CD14-positive monocyte (primary cell): ENCODE measurements around the gene GASK1A. TPM values are rescaled to one million over a fixed set of nuclear protein-coding genes. Genes with fewer than 3 reads are reported as not detected.

Experiments
- DNase-seq, 3 donors: peaks; one replicate each; pipeline ENCODE4 v3.0.0-alpha.2; 2011 to 2022
- H2AFZ ChIP-seq: 2 replicates; pipeline ENCODE4 v1.6.0; 2012; ENCODE audit warnings: mild to moderate bottlenecking, low read depth, low read length, inconsistent platforms; ENCODE audit not compliant: insufficient read depth, poor library complexity, severe bottlenecking
- H3K27ac ChIP-seq, 2 donors: 1 replicate in 1 of 2; 2 replicates in 1 of 2; pipeline ENCODE4 v1.5.1; 2012 to 2013; ENCODE audit warnings: low read length in 2 of 2, control low read depth in 1 of 2, inconsistent platforms in 1 of 2, low read depth in 1 of 2, mild to moderate bottlenecking in 1 of 2
- H3K27me3 ChIP-seq, 2 donors: one replicate each; pipeline versions ENCODE4 v1.6.0 to v1.6.1; 2011 to 2013; ENCODE audit warnings: low read length in 2 of 2; ENCODE audit not compliant: control insufficient read depth in 2 of 2, insufficient read depth in 2 of 2
- H3K36me3 ChIP-seq, 2 donors: replicated peaks in 1 of 2; 1 replicate in 1 of 2; 2 replicates in 1 of 2; pipeline versions ENCODE4 v1.5.1 to v1.6.1; 2012 to 2013; ENCODE audit warnings: low read length in 2 of 2, control low read depth in 1 of 2, inconsistent platforms in 1 of 2, mild to moderate bottlenecking in 1 of 2; ENCODE audit not compliant: insufficient read depth in 2 of 2, control insufficient read depth in 1 of 2
- H3K4me1 ChIP-seq, 2 donors: 1 replicate in 1 of 2; 2 replicates in 1 of 2; pipeline versions ENCODE4 v1.5.1 to v1.6.1; 2012 to 2013; ENCODE audit warnings: low read length in 2 of 2, control low read depth in 1 of 2, inconsistent platforms in 1 of 2, mild to moderate bottlenecking in 1 of 2, moderate library complexity in 1 of 2; ENCODE audit not compliant: insufficient read depth in 2 of 2, control insufficient read depth in 1 of 2
- H3K4me2 ChIP-seq: replicated peaks from 2 replicates; pipeline ENCODE3; 2012; ENCODE audit warnings: low read length, moderate library complexity, mild to moderate bottlenecking; ENCODE audit not compliant: poor library complexity, severe bottlenecking; ENCODE audit errors: extremely low read depth
- H3K4me3 ChIP-seq, 3 experiments: fragments of 200-600 bp in 1 of 3; sonication (generic) in 1 of 3; replicated peaks in 1 of 3; 1 replicate in 2 of 3; 2 replicates in 1 of 3; pipeline ENCODE4 v1.5.1; 2011 to 2013; ENCODE audit warnings: low read length in 3 of 3, mild to moderate bottlenecking in 3 of 3, control low read depth in 2 of 3, low read depth in 2 of 3, inconsistent platforms in 1 of 3, moderate library complexity in 1 of 3
- H3K79me2 ChIP-seq: 2 replicates; pipeline ENCODE4 v1.6.0; 2012; ENCODE audit warnings: mild to moderate bottlenecking, control low read depth, inconsistent platforms, low read length, moderate library complexity; ENCODE audit not compliant: insufficient read depth
- H3K9ac ChIP-seq: 2 replicates; pipeline ENCODE4 v1.6.0; 2017; ENCODE audit warnings: low read length, mild to moderate bottlenecking; ENCODE audit not compliant: insufficient read depth, poor library complexity, severe bottlenecking
- H3K9me3 ChIP-seq, 2 donors: replicated peaks in 1 of 2; 1 replicate in 1 of 2; 2 replicates in 1 of 2; pipeline versions ENCODE4 v1.5.1 to v1.6.1; 2012 to 2013; ENCODE audit warnings: low read length in 2 of 2, control low read depth in 1 of 2; ENCODE audit not compliant: control insufficient read depth in 1 of 2, insufficient read depth in 1 of 2
- H4K20me1 ChIP-seq: 2 replicates; pipeline ENCODE4 v1.6.0; 2012; ENCODE audit warnings: mild to moderate bottlenecking, low read length, control low read depth, moderate library complexity; ENCODE audit not compliant: insufficient read depth
- H3K27ac Mint-ChIP-seq, 7 donors: one replicate each; pipeline ENCODE4 v1.8.0; 2020; ENCODE audit warnings: mild to moderate bottlenecking in 7 of 7, mixed read lengths in 7 of 7, moderate library complexity in 6 of 7, inconsistent platforms in 2 of 7
- H3K27me3 Mint-ChIP-seq, 3 donors: one replicate each; pipeline ENCODE4 v1.8.0; 2021 to 2022; ENCODE audit warnings: low read depth in 3 of 3, mild to moderate bottlenecking in 3 of 3, mixed read lengths in 3 of 3, moderate library complexity in 3 of 3, inconsistent platforms in 1 of 3
- H3K36me3 Mint-ChIP-seq, 2 donors: one replicate each; pipeline ENCODE4 v1.8.0; 2020; ENCODE audit warnings: mixed read lengths in 2 of 2, inconsistent platforms in 1 of 2, mild to moderate bottlenecking in 1 of 2
- H3K4me1 Mint-ChIP-seq: one replicate; pipeline ENCODE4 v1.8.0; 2020; ENCODE audit warnings: mild to moderate bottlenecking, mixed read lengths
- H3K4me3 Mint-ChIP-seq, 2 donors: one replicate each; pipeline ENCODE4 v1.8.0; 2020; ENCODE audit warnings: mild to moderate bottlenecking in 2 of 2, mixed read lengths in 2 of 2, moderate library complexity in 1 of 2
- H3K9me3 Mint-ChIP-seq, 7 donors: one replicate each; pipeline ENCODE4 v1.8.0; 2020 to 2022; ENCODE audit warnings: mixed read lengths in 7 of 7, mild to moderate bottlenecking in 6 of 7, moderate library complexity in 6 of 7, inconsistent platforms in 2 of 7
- WGBS: methylation state at CpG from one replicate; pipeline ENCODE4 v1.1.5; 2013; ENCODE audit warnings: missing lambda C conversion rate; ENCODE audit not compliant: insufficient coverage; 5-methylcytosine and 5-hydroxymethylcytosine counted together
- intact Hi-C, 2 donors: fragments of 100-400 bp; cut with micrococcal nuclease; formaldehyde crosslinking; loops; one replicate each; pipeline versions ENCODE4 v1.15.0 to v1.15.1; 2023
- polyA plus RNA-seq, 3 donors: library from polyadenylated mRNA; depleted of rRNA in 1 of 3; unstranded in 2 of 3; stranded (reverse) in 1 of 3; fragments of 300-500 nt in 2 of 3; fragments of >200 nt in 1 of 3; fragmentation: Illumina TruSeq in 2 of 3; gene quantifications; 1 replicate in 2 of 3; 2 replicates in 1 of 3; pipeline ENCODE4 v1.2.3, GENCODE V29; 2012 to 2021
- TF ChIP-seq, protein P1 (sequence below): fragments of 200-600 bp; IDR thresholded peaks from one replicate; pipeline ENCODE4 v1.8.0; 2022; ENCODE audit warnings: antibody characterized with exemption, mild to moderate bottlenecking

The GASK1A gene
- polyA plus RNA-seq, 3 donors, result 0.13 TPM; not detected in 2

GRCh38 chr3:43004282-43004681 lies 25.2 kb downstream of the GASK1A start:
- H2AFZ ChIP-seq, result no peak overlapping the region
- H4K20me1 ChIP-seq, result no peaks in the 10 kb centered on the region
- no peak overlapping the region for H3K27ac ChIP-seq
- intact Hi-C loops, result no loop called here
- no peaks in the 10 kb centered on the region for H3K36me3 ChIP-seq
- Mint-ChIP-seq H3K4me3 (no peak overlapping the region), H3K27me3 (peaks cover 0 to 3% (median 2%) of the 10 kb centered on the region in 3 donors), H3K36me3 (no peaks in the 10 kb centered on the region), H3K27ac (no peak overlapping the region), H3K4me1 (peaks cover 3% of the 10 kb centered on the region), H3K9me3 (no peaks in the 10 kb centered on the region)
- TF ChIP-seq, protein P1, sequence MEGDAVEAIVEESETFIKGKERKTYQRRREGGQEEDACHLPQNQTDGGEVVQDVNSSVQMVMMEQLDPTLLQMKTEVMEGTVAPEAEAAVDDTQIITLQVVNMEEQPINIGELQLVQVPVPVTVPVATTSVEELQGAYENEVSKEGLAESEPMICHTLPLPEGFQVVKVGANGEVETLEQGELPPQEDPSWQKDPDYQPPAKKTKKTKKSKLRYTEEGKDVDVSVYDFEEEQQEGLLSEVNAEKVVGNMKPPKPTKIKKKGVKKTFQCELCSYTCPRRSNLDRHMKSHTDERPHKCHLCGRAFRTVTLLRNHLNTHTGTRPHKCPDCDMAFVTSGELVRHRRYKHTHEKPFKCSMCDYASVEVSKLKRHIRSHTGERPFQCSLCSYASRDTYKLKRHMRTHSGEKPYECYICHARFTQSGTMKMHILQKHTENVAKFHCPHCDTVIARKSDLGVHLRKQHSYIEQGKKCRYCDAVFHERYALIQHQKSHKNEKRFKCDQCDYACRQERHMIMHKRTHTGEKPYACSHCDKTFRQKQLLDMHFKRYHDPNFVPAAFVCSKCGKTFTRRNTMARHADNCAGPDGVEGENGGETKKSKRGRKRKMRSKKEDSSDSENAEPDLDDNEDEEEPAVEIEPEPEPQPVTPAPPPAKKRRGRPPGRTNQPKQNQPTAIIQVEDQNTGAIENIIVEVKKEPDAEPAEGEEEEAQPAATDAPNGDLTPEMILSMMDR, result no peak
- H3K79me2 ChIP-seq, result no peaks in the 10 kb centered on the region
- H3K9me3 ChIP-seq, result no peaks in the 10 kb centered on the region
- no peak overlapping the region for H3K9ac ChIP-seq
- H3K4me1 ChIP-seq, result no peaks in the 10 kb centered on the region
- DNase-seq, result no peak
- no peak overlapping the region for H3K4me3 ChIP-seq
- H3K27me3 ChIP-seq, result no peaks in the 10 kb centered on the region
- no CpG with 5 or more reads among the region's 4 CpGs for WGBS
- H3K4me2 ChIP-seq, result no peak overlapping the region

DNA sequence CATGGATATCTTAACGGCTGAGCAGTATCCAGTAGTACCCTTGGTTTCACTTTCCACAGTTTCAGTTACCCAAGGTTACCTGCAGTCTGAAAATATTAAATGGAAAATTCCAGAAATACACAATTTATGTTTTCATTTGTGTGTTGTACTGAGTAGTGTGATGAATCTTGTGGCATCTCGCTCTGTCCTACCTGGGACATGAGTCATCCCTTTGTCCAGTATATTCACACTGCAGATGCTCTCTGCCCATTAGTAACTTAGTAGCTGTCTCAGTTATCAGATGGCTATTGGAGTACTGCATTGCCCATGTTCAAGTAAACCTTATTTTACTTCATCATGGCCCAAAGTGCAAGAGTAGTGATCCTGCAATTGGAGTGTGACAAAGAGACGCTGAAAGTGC lies 26.1 kb downstream of the GASK1A start:
- TF ChIP-seq, protein P1, result no peak
- H3K9ac ChIP-seq, result no peak overlapping the region
- no peaks in the 10 kb centered on the region for H4K20me1 ChIP-seq
- no peak for DNase-seq
- no peak overlapping the region for H3K27ac ChIP-seq
- no peak overlapping the region for H2AFZ ChIP-seq
- H3K9me3 Mint-ChIP-seq, result no peaks in the 10 kb centered on the region
- no peaks in the 10 kb centered on the region for H3K79me2 ChIP-seq
- WGBS, result no CpG with 5 or more reads among the region's 3 CpGs
- no peak overlapping the region for H3K27ac Mint-ChIP-seq
- no peaks in the 10 kb centered on the region for H3K27me3 ChIP-seq
- no peak overlapping the region for H3K4me3 ChIP-seq
- H3K36me3 Mint-ChIP-seq, result no peaks in the 10 kb centered on the region
- H3K9me3 ChIP-seq, result no peaks in the 10 kb centered on the region
- peaks cover 3% of the 10 kb centered on the region for H3K4me1 Mint-ChIP-seq
- intact Hi-C loops, result no loop called here
- H3K4me1 ChIP-seq, result no peaks in the 10 kb centered on the region
- H3K4me2 ChIP-seq, result no peak overlapping the region
- H3K4me3 Mint-ChIP-seq, result no peak overlapping the region
- H3K27me3 Mint-ChIP-seq, result peaks cover 0 to 2% (median 0%) of the 10 kb centered on the region in 3 donors
- H3K36me3 ChIP-seq, result no peaks in the 10 kb centered on the region
